ENCODE results near the gene SMIM13. TPM values are rescaled to one million over a fixed set of nuclear protein-coding genes. Genes with fewer than 3 reads are reported as not detected.

The SMIM13 gene
- total RNA-seq, 2 donors from 2014 or later = 6.3 to 8.0 TPM

DNA sequence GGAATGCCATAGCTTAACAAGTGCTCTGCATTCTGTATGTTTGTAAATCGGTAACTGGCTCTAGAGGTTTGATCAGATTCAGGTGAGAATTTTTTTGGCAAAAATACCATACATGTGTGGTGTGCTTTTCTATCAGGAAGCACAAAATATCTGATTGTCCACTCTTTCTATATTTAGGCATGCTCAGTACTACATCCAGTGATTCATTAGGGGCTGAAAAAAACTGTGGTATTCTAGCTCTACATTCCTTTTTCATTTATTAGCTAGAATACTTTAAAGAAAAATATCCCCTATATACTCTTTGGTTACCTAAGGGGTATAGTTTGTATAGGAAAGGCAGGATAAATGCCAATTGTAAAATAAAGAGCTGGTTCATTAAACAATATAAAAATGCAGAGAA lies 38.9 kb upstream of the SMIM13 start:
- intact Hi-C loops (cut with DNase I) = no loop called here
- Histone ChIP-seq H3K27ac (no peak overlapping the region), H3K4me3 (no peak overlapping the region), H3K9ac (ENCODE audit: low read depth in 2 of 2, low read length in 2 of 2) (no peak overlapping the region), H3K36me3 (no peaks in the 10 kb centered on the region), H3K9me3 (no peaks in the 10 kb centered on the region), H3K27me3 (no peaks in the 10 kb centered on the region), H3K4me1 (no peaks in the 10 kb centered on the region)
- no peak for DNase-seq
- TF ChIP-seq, protein P1, sequence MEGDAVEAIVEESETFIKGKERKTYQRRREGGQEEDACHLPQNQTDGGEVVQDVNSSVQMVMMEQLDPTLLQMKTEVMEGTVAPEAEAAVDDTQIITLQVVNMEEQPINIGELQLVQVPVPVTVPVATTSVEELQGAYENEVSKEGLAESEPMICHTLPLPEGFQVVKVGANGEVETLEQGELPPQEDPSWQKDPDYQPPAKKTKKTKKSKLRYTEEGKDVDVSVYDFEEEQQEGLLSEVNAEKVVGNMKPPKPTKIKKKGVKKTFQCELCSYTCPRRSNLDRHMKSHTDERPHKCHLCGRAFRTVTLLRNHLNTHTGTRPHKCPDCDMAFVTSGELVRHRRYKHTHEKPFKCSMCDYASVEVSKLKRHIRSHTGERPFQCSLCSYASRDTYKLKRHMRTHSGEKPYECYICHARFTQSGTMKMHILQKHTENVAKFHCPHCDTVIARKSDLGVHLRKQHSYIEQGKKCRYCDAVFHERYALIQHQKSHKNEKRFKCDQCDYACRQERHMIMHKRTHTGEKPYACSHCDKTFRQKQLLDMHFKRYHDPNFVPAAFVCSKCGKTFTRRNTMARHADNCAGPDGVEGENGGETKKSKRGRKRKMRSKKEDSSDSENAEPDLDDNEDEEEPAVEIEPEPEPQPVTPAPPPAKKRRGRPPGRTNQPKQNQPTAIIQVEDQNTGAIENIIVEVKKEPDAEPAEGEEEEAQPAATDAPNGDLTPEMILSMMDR (IDR thresholded peaks at IDR 0.05) = no peak

DNA sequence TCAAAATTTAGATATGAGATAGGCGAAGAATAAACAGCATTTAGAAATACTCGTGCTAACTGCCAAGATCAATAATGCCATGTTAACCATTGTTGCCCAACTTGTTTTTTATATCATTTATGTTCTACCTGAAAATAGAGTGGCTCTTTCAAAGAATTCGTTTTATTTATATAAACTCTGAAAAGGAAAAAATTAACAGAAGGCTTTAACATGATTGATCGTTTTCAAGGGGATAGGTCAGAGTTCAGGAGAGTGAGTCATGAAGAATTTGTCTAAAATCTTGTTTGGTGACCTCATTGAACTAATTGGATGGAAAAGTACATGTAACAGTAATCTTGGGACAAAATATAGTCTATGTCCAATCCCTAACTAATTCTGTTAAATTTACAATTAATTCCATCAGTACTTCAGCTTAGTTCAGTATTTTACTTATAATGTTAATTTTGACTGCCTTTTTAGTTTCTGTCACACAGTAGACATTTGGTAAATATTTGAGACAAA lies 38.5 kb upstream of the SMIM13 start:
- Histone ChIP-seq H3K4me3 (no peak overlapping the region), H3K9ac (ENCODE audit: low read depth in 2 of 2, low read length in 2 of 2) (no peak overlapping the region), H3K4me1 (no peaks in the 10 kb centered on the region), H3K9me3 (no peaks in the 10 kb centered on the region), H3K36me3 (no peaks in the 10 kb centered on the region), H3K27ac (no peak overlapping the region), H3K27me3 (no peaks in the 10 kb centered on the region)
- no peak for DNase-seq
- intact Hi-C loops (cut with DNase I) = no loop called here
- TF ChIP-seq, protein P1 (IDR thresholded peaks at IDR 0.05) = no peak

DNA sequence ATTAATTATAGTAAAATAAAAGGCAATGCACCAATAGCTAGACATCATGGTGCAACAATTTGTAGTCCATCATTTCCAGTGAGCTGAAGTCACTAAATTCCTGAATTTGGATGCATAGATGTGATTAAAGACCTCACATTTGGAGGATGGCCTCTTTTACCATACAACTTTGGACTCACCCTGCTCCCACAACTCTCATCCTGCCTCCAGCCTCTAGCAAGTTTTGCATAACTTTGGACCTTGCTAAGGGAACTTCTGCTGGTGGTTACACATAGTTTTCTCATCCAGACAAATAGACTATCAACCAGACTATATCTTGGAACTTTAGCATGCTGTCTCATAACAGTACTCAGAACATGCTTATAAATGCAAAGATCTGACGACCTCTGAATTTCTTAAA lies 36.8 kb upstream of the SMIM13 start:
- H3K27ac ChIP-seq = no peak overlapping the region
- TF ChIP-seq, protein P1 (IDR thresholded peaks at IDR 0.05) = no peak
- no peak for DNase-seq
- intact Hi-C loops (cut with DNase I) = no loop called here
- H3K9ac ChIP-seq (ENCODE audit: low read depth in 2 of 2, low read length in 2 of 2) = no peak overlapping the region
- H3K9me3 ChIP-seq = no peaks in the 10 kb centered on the region
- no peaks in the 10 kb centered on the region for H3K36me3 ChIP-seq
- no peak overlapping the region for H3K4me3 ChIP-seq
- no peaks in the 10 kb centered on the region for H3K4me1 ChIP-seq
- no peaks in the 10 kb centered on the region for H3K27me3 ChIP-seq

DNA sequence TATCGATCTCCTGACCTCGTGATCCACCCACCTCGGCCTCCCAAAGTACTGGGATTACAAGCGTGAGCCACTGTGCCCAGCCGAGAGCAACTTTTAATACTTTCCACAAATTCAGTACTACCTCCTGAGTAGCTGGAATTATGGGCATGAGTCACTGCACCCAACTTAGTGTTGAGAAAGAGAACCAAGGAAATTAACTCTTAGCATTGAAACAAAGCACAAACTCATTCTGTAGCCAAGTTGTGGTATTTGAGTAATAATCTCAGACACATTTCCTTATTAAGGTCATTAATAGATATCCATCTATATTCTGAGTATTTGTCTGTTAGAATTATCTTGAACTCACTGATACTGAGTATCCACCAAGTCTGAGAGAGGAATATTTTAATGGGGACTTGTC lies 35.2 kb upstream of the SMIM13 start:
- Histone ChIP-seq H3K4me1 (no peaks in the 10 kb centered on the region), H3K27me3 (no peaks in the 10 kb centered on the region), H3K36me3 (no peaks in the 10 kb centered on the region), H3K27ac (no peak overlapping the region), H3K4me3 (no peak overlapping the region), H3K9ac (ENCODE audit: low read depth in 2 of 2, low read length in 2 of 2) (no peak overlapping the region), H3K9me3 (no peaks in the 10 kb centered on the region)
- TF ChIP-seq, protein P1 (IDR thresholded peaks at IDR 0.05) = no peak
- DNase-seq = no peak
- intact Hi-C loops (cut with DNase I) = no loop called here

DNA sequence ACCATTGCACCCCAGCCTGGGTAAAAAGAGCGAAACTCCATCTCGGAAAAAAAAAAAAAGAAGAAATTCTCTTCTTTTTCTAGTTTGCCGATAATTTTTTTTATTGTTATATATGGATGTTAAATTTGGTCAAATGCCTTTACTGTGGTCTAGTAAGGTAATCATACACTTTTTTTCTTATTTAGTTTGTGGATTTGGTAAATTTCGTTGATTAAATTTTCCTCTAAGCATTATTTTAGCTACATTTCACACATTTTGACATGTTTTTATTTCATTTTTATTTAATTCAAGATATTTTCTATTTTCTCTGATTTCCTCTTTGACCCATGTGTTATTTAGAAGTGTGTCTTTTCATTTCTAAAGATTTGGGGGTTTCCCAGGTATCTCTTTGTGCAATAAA lies 31.6 kb upstream of the SMIM13 start:
- H3K27ac ChIP-seq = no peak overlapping the region
- DNase-seq = no peak
- H3K4me1 ChIP-seq = no peaks in the 10 kb centered on the region
- intact Hi-C loops (cut with DNase I) = no loop called here
- no peaks in the 10 kb centered on the region for H3K9me3 ChIP-seq
- H3K36me3 ChIP-seq = no peaks in the 10 kb centered on the region
- no peak overlapping the region for H3K9ac ChIP-seq (ENCODE audit: low read depth in 2 of 2, low read length in 2 of 2)
- TF ChIP-seq, protein P1 (IDR thresholded peaks at IDR 0.05) = no peak
- no peaks in the 10 kb centered on the region for H3K27me3 ChIP-seq
- no peak overlapping the region for H3K4me3 ChIP-seq

DNA sequence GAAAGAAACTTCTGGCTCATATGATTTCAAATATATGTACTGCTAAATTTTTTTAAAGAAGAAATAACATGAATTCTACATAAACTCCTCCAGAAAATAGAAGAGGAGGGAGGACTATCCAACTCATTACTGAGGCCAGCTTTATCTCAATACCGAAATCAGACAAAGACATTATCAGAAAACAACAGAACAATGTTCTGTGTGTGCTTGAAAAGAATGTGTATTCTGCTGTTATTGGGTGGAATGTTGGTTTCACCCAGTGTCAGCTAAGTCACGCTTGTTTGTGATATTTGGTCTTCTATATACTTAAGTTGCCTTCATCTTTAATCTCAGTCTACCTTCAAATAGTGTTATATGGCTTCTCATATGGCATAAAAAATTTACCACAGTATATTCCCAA lies 30.9 kb upstream of the SMIM13 start:
- DNase-seq = no peak
- intact Hi-C loops (cut with DNase I) = no loop called here
- H3K36me3 ChIP-seq = no peaks in the 10 kb centered on the region
- TF ChIP-seq, protein P1 (IDR thresholded peaks at IDR 0.05) = no peak
- H3K27me3 ChIP-seq = no peaks in the 10 kb centered on the region
- H3K4me3 ChIP-seq = no peak overlapping the region
- H3K9me3 ChIP-seq = no peaks in the 10 kb centered on the region
- H3K9ac ChIP-seq (ENCODE audit: low read depth in 2 of 2, low read length in 2 of 2) = no peak overlapping the region
- H3K27ac ChIP-seq = no peak overlapping the region
- H3K4me1 ChIP-seq = no peaks in the 10 kb centered on the region
